H1 (cell line): ENCODE results near the gene LRP3. TPM values are rescaled to one million over a fixed set of nuclear protein-coding genes. Genes with fewer than 3 reads are reported as not detected.

ENCODE experiments used
- CTCF ChIA-PET: fragments of 300-600 bp; sonication (Branson Sonifier 250); formaldehyde crosslinking; loops from one replicate; lab custom pipeline; 2021; ENCODE audit not compliant: partially characterized antibody; lab: Charles Lee
- POLR2A ChIA-PET: fragments of 300-600 bp; sonication (Branson Sonifier 250); formaldehyde crosslinking; loops from one replicate; lab custom pipeline; 2021; ENCODE audit warnings: inconsistent platforms; ENCODE audit not compliant: partially characterized antibody; lab: Charles Lee
- DNase-seq, 2 experiments: peaks; one replicate each; pipeline versions ENCODE4 v3.0.0 to v3.0.0-alpha.2; 2010 to 2022; ENCODE audit warnings: low spot score in 2 of 2, low read depth in 1 of 2, mixed read lengths in 1 of 2
- FAIRE-seq: peaks from 2 replicates; lab custom pipeline; 2011; peaks lifted over from hg19 to GRCh38; lab: Jason Lieb, UNC
- H2AFZ ChIP-seq: 2 replicates; pipeline ENCODE4 v1.8.1; 2012; ENCODE audit warnings: low read length, inconsistent platforms
- H2AK5ac ChIP-seq: 2 replicates; pipeline ENCODE4 v1.6.1; 2013; ENCODE audit warnings: low read depth, low read length
- H2BK120ac ChIP-seq: replicated peaks from 2 replicates; pipeline ENCODE3; 2013; ENCODE audit warnings: low read depth, low read length, inconsistent platforms
- H2BK12ac ChIP-seq: 2 replicates; pipeline ENCODE4 v1.6.1; 2013; ENCODE audit warnings: low read depth, low read length
- H2BK15ac ChIP-seq: 2 replicates; pipeline ENCODE4 v1.6.1; 2013; ENCODE audit warnings: low read length
- H2BK20ac ChIP-seq: 2 replicates; pipeline ENCODE4 v1.6.1; 2013; ENCODE audit warnings: low read length
- H2BK5ac ChIP-seq: 2 replicates; pipeline ENCODE4 v1.6.1; 2013; ENCODE audit warnings: low read depth, low read length
- H3K14ac ChIP-seq: 2 replicates; pipeline ENCODE4 v1.6.1; 2013; ENCODE audit warnings: inconsistent platforms; ENCODE audit not compliant: insufficient read length
- H3K18ac ChIP-seq: 2 replicates; pipeline ENCODE4 v1.6.1; 2013; ENCODE audit warnings: low read length; ENCODE audit errors: extremely low read depth
- H3K23ac ChIP-seq: 2 replicates; pipeline ENCODE4 v1.6.1; 2013; ENCODE audit warnings: inconsistent platforms; ENCODE audit not compliant: insufficient read length
- H3K23me2 ChIP-seq: 2 replicates; pipeline ENCODE4 v1.6.1; 2013; ENCODE audit warnings: low read depth, low read length
- H3K27ac ChIP-seq: 2 replicates; pipeline ENCODE4 v1.6.1; 2011; ENCODE audit warnings: low read depth, low read length, inconsistent platforms
- H3K27me3 ChIP-seq, 4 experiments: replicated peaks in 1 of 4; 1 replicate in 1 of 4; 2 replicates in 3 of 4; pipeline versions ENCODE4 v1.6.1 to v1.8.1; 2011 to 2013; ENCODE audit warnings: low read length in 3 of 4, mild to moderate bottlenecking in 3 of 4, inconsistent platforms in 2 of 4, mixed read lengths in 2 of 4, moderate library complexity in 1 of 4; ENCODE audit not compliant: control insufficient read depth in 3 of 4, insufficient read depth in 3 of 4; ENCODE audit errors: extremely low read depth in 1 of 4
- H3K36me3 ChIP-seq, 4 experiments: 2 replicates each; pipeline versions ENCODE4 v1.6.1 to v1.8.1; 2011 to 2013; ENCODE audit warnings: mild to moderate bottlenecking in 4 of 4, low read length in 3 of 4, moderate library complexity in 2 of 4, control low read depth in 1 of 4, inconsistent platforms in 1 of 4; ENCODE audit not compliant: insufficient read depth in 4 of 4, control insufficient read depth in 2 of 4
- H3K4ac ChIP-seq: replicated peaks from 2 replicates; pipeline ENCODE3; 2013; ENCODE audit warnings: low read length, low read depth, mixed read lengths, inconsistent platforms; ENCODE audit not compliant: insufficient read length
- H3K4me1 ChIP-seq, 4 experiments: replicated peaks in 1 of 4; 1 replicate in 1 of 4; 2 replicates in 3 of 4; pipeline versions ENCODE4 v1.6.1 to v1.8.1; 2011 to 2013; ENCODE audit warnings: low read length in 3 of 4, inconsistent platforms in 2 of 4, mixed read lengths in 1 of 4; ENCODE audit not compliant: insufficient read depth in 4 of 4, control insufficient read depth in 3 of 4
- H3K4me2 ChIP-seq, 2 experiments: 2 replicates each; pipeline versions ENCODE4 v1.6.1 to v1.8.1; 2011 to 2013; ENCODE audit warnings: low read depth in 2 of 2, low read length in 2 of 2, control low read depth in 1 of 2, inconsistent platforms in 1 of 2, mild to moderate bottlenecking in 1 of 2; ENCODE audit not compliant: insufficient read depth in 1 of 2
- H3K4me3 ChIP-seq, 4 experiments: fragments of 200-600, 300-600 bp in 1 of 4; sonication (generic), shearing (Covaris generic), sonication (Bioruptor Twin) in 1 of 4; 2 replicates each; pipeline versions ENCODE4 v1.5.1 to v1.8.1; 2011 to 2016; ENCODE audit warnings: low read length in 4 of 4, low read depth in 3 of 4, control low read depth in 2 of 4, inconsistent platforms in 2 of 4, mild to moderate bottlenecking in 2 of 4, mixed read lengths in 1 of 4, moderate library complexity in 1 of 4; ENCODE audit not compliant: insufficient read depth in 2 of 4; ENCODE audit errors: extremely low read depth in 1 of 4
- H3K56ac ChIP-seq: replicated peaks from 2 replicates; pipeline ENCODE3; 2013; ENCODE audit warnings: low read depth, mild to moderate bottlenecking, mixed read lengths, low read length, inconsistent platforms; ENCODE audit not compliant: insufficient read length
- H3K79me1 ChIP-seq: 2 replicates; pipeline ENCODE4 v1.6.1; 2013; ENCODE audit warnings: low read depth, low read length, control low read depth
- H3K79me2 ChIP-seq, 2 experiments: 2 replicates each; pipeline versions ENCODE4 v1.6.1 to v1.8.1; 2012 to 2013; ENCODE audit warnings: low read length in 2 of 2, mild to moderate bottlenecking in 2 of 2, inconsistent platforms in 1 of 2; ENCODE audit not compliant: insufficient read depth in 2 of 2, control insufficient read depth in 1 of 2
- H3K9ac ChIP-seq, 4 experiments: replicated peaks in 1 of 4; 1 replicate in 1 of 4; 2 replicates in 3 of 4; pipeline versions ENCODE4 v1.6.1 to v1.8.1; 2011 to 2013; ENCODE audit warnings: low read depth in 3 of 4, low read length in 3 of 4, control low read depth in 2 of 4, mild to moderate bottlenecking in 2 of 4, moderate library complexity in 2 of 4, inconsistent platforms in 1 of 4; ENCODE audit errors: extremely low read depth in 1 of 4
- H3K9me3 ChIP-seq, 2 experiments: 2 replicates each; pipeline versions ENCODE4 v1.6.1 to v1.8.1; 2012 to 2013; ENCODE audit warnings: mild to moderate bottlenecking in 2 of 2, moderate library complexity in 2 of 2, control low read depth in 1 of 2, inconsistent platforms in 1 of 2, low read depth in 1 of 2, low read length in 1 of 2, mixed read lengths in 1 of 2; ENCODE audit not compliant: insufficient read depth in 2 of 2
- H4K20me1 ChIP-seq, 2 experiments: replicated peaks in 1 of 2; 2 replicates each; pipeline versions ENCODE3 to v1.8.1; 2011 to 2013; ENCODE audit warnings: inconsistent platforms in 2 of 2, low read length in 2 of 2, mild to moderate bottlenecking in 1 of 2; ENCODE audit not compliant: insufficient read depth in 2 of 2, control insufficient read depth in 1 of 2
- H4K5ac ChIP-seq: 2 replicates; pipeline ENCODE4 v1.6.1; 2013; ENCODE audit warnings: low read length, low read depth, mixed read lengths, inconsistent platforms; ENCODE audit not compliant: insufficient read length
- H4K8ac ChIP-seq: 2 replicates; pipeline ENCODE4 v1.8.0; 2013; ENCODE audit warnings: mild to moderate bottlenecking, moderate library complexity, low read length, inconsistent platforms; ENCODE audit not compliant: insufficient read depth; ENCODE audit errors: extremely low read depth
- H4K91ac ChIP-seq: replicated peaks from 2 replicates; pipeline ENCODE3; 2013; ENCODE audit warnings: low read length, mixed read lengths, inconsistent platforms; ENCODE audit not compliant: insufficient read length
- ASH2L ChIP-seq: fragments of 200-600, 300-600 bp; sonication (generic); IDR thresholded peaks from one replicate; pipeline ENCODE4 v1.7.1; 2017; ENCODE audit warnings: low read length
- CBX8 ChIP-seq: fragments of 300-800, 300-1000 bp; sonication (generic); IDR thresholded peaks from 2 replicates; pipeline ENCODE4 v1.7.1; 2016; ENCODE audit warnings: low read depth, low read length, borderline replicate concordance
- CHD2 ChIP-seq: IDR thresholded peaks from 2 replicates; pipeline ENCODE4 v1.6.1; 2012; ENCODE audit warnings: low read length, improper control_type of control experiment
- CTBP2 ChIP-seq: IDR thresholded peaks from 2 replicates; pipeline ENCODE4 v1.7.0; 2011; ENCODE audit warnings: borderline replicate concordance, mild to moderate bottlenecking, moderate library complexity, mixed read lengths, low read length; ENCODE audit not compliant: insufficient read depth, insufficient read length
- GABPA ChIP-seq: IDR thresholded peaks from 2 replicates; pipeline ENCODE4 v1.6.1; 2011; ENCODE audit warnings: mild to moderate bottlenecking, low read length, moderate library complexity, borderline replicate concordance; ENCODE audit not compliant: insufficient read depth
- KDM5A ChIP-seq: fragments of 200-600 bp; IDR thresholded peaks from 2 replicates; pipeline ENCODE4 v1.7.1; 2012; ENCODE audit warnings: mild to moderate bottlenecking, low read length, inconsistent platforms, mixed read lengths
- PHF8 ChIP-seq: fragments of 200-600 bp; sonication (generic); conservative IDR thresholded peaks from 2 replicates; pipeline ENCODE4 v1.7.1; 2012; ENCODE audit warnings: low read depth, mild to moderate bottlenecking, inconsistent platforms, low read length, moderate library complexity
- POLR2AphosphoS5 ChIP-seq: IDR thresholded peaks from 2 replicates; pipeline ENCODE4 v1.6.1; 2011; ENCODE audit warnings: low read depth, low read length
- SP2 ChIP-seq: IDR thresholded peaks from 2 replicates; pipeline ENCODE4 v1.6.1; 2012; ENCODE audit warnings: mild to moderate bottlenecking, low read length, inconsistent platforms
- TBP ChIP-seq: IDR thresholded peaks from 2 replicates; pipeline ENCODE4 v1.6.1; 2011; ENCODE audit warnings: low read depth, low read length, improper control_type of control experiment
- WGBS, 2 experiments: shearing (Covaris generic) in 1 of 2; methylation state at CpG; one replicate each; pipeline versions ENCODE4 v1.1.6 to v1.1.7; 2013 to 2015; ENCODE audit warnings: low lambda C conversion rate in 2 of 2, mixed read lengths in 2 of 2, inconsistent platforms in 1 of 2, low coverage in 1 of 2, missing lambda C conversion rate in 1 of 2; ENCODE audit not compliant: insufficient replicate concordance in 2 of 2, insufficient coverage in 1 of 2, insufficient read length in 1 of 2; ENCODE audit errors: extremely low coverage in 1 of 2, missing lambda C conversion rate in 1 of 2; 5-methylcytosine and 5-hydroxymethylcytosine counted together
- polyA plus RNA-seq, 7 experiments: library from polyadenylated mRNA; depleted of rRNA in 3 of 7; stranded (reverse) in 5 of 7; unstranded in 2 of 7; fragments of >200 nt in 5 of 7; fragments of 200-250 nt in 2 of 7; gene quantifications; 1 replicate in 5 of 7; 2 replicates in 1 of 7; 4 replicates in 1 of 7; pipeline versions ENCODE4 v1.2.1 to v1.2.3, GENCODE V29; 2011 to 2013; ENCODE audit warnings: missing spikeins in 2 of 7, mixed read lengths in 2 of 7
- total RNA-seq: library from RNA; stranded (reverse); fragmentation: NEBNext Ultra II Directional; extraction: Animal tissue kit (Norgen Biotek cat#: 25700); gene quantifications from 2 replicates; pipeline ENCODE4 v1.2.1, GENCODE V29; 2021
- TF ChIP-seq, protein P1 (sequence below): IDR thresholded peaks from 2 replicates; pipeline ENCODE4 v1.6.1; 2012; ENCODE audit warnings: inconsistent platforms
- TF ChIP-seq, protein P2 (sequence below): IDR thresholded peaks from 2 replicates; pipeline ENCODE4 v1.6.1; 2011; ENCODE audit warnings: low read depth, mild to moderate bottlenecking, low read length; ENCODE audit not compliant: insufficient read depth

LRP3 gene
- total and polyA plus RNA-seq, 2 of the 8 experiments (the other 6 are each of a cell fraction or from before 2014, with no cell fraction given) = 30.3 to 33.7 TPM

DNA sequence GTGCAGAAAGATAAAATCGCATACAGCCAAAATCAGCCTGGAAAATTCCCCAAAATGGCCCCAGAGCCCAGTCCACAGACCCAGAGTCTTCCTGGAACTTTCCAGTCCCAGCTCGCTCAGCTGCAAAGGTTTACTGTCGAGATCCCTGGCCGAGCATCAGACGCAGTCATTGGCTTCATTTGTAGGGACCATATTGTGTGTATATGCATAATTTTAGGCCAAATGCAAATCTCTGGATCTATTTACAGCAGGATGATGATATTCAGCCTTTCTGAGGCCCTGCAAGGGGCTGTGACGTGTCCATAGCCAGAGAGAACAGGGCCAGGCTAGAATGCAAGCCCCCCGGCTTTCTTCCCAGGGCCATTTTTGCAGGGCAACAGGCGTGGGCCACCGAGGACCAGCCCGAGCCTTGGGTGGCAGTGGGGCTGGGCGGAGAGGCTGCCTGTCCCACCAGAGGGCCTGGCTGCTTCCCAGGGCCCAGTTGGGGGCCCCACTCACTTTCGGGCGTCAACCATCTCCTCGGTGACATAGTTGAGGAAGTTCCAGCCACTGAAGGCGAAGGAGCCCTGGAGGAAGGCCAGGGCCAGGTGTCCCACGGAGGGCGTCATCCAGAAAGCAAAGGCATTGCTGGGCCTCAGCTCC is 17.8 kb downstream of the LRP3 start:
- Histone ChIP-seq H3K9me3 (no peaks in the 10 kb centered on the region), H3K4me1 (peaks cover 0 to 2% (median under 1%) of the 10 kb centered on the region in 4 experiments; a peak in 3 of 7 replicates), H4K8ac (no peak overlapping the region), H3K4me2 (no peak overlapping the region), H3K23me2 (no peaks in the 10 kb centered on the region), H2AFZ (no peak overlapping the region), H3K4ac (no peak overlapping the region), H3K4me3 (no peak overlapping the region), H2BK12ac (no peak overlapping the region), H3K9ac (no peak overlapping the region), H4K91ac (no peak overlapping the region), H2BK5ac (no peak overlapping the region; the same call in 1 of the 2 replicates), H3K14ac (no peak overlapping the region), H3K36me3 (peaks cover 0 to 4% (median 0%) of the 10 kb centered on the region in 4 experiments; a peak in 1 of 8 replicates), H3K56ac (no peak overlapping the region), H4K5ac (no peak overlapping the region), H2BK15ac (no peak overlapping the region), H2BK20ac (no peak overlapping the region), H3K23ac (no peak overlapping the region), H3K18ac (no peak overlapping the region), H2AK5ac (no peak overlapping the region), H2BK120ac (no peak overlapping the region), H4K20me1 (peaks cover 0 to 2% of the 10 kb centered on the region in 2 experiments), H3K27ac (no peak overlapping the region), H3K27me3 (no peaks in the 10 kb centered on the region), H3K79me1 (no peaks in the 10 kb centered on the region), H3K79me2 (no peaks in the 10 kb centered on the region)
- WGBS, 2 experiments = 88% methylated on average over 17 of the region's 17 CpGs; no CpG with 5 or more reads in 1 of the 2 experiments
- DNase-seq (no peak), FAIRE-seq (no peak)
- POLR2A ChIA-PET = interaction anchor here (1.0 to 1.2 kb wide), 2 partner anchors 8 to 15 kb away, joined by 3 to 4 read pairs; no protein-coding TSS in a partner anchor
- CTCF ChIA-PET = interaction anchor here (0.6 to 2.2 kb wide), 7 partner anchors 11 to 566 kb away, joined by 3 to 11 read pairs (median 3); no protein-coding TSS in a partner anchor
- TF ChIP-seq CBX8 (no peak), ASH2L (no peak), GABPA (no peak), PHF8 (no peak), SP2 (no peak), KDM5A (no peak), TBP (no peak), CTBP2 (no peak), CHD2 (no peak), POLR2AphosphoS5 (no peak)
- TF ChIP-seq, protein P1, sequence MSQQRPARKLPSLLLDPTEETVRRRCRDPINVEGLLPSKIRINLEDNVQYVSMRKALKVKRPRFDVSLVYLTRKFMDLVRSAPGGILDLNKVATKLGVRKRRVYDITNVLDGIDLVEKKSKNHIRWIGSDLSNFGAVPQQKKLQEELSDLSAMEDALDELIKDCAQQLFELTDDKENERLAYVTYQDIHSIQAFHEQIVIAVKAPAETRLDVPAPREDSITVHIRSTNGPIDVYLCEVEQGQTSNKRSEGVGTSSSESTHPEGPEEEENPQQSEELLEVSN = no peak
- TF ChIP-seq, protein P2, sequence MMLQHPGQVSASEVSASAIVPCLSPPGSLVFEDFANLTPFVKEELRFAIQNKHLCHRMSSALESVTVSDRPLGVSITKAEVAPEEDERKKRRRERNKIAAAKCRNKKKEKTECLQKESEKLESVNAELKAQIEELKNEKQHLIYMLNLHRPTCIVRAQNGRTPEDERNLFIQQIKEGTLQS = no peak
